Activated B cell treated with CpG ODN at 0.5 μM for 24 hours (primary cell): Measurements from ENCODE around the gene SH3D21. TPM values are rescaled to one million over a fixed set of nuclear protein-coding genes. Genes with fewer than 3 reads are reported as not detected.

Experiments used
- ATAC-seq: fragments of 200-7000 bp; cut with Tn5 transposase; one replicate; pipeline ENCODE4 v1.10.0; 2021; ENCODE audit warnings: low read depth, mild to moderate bottlenecking, moderate library complexity
- CTCF ChIA-PET: fragments of 350-600 bp; sonication (Branson Sonifier 250); formaldehyde crosslinking; loops from one replicate; lab custom pipeline; 2021; ENCODE audit warnings: antibody characterized with exemption; lab: Charles Lee
- POLR2A ChIA-PET: fragments of 350-600 bp; sonication (Branson Sonifier 250); formaldehyde crosslinking; loops from one replicate; lab custom pipeline; 2021; ENCODE audit warnings: antibody characterized with exemption; lab: Charles Lee
- DNase-seq: peaks from one replicate; pipeline ENCODE4 v3.0.0; 2022
- H3K27ac Mint-ChIP-seq: one replicate; pipeline ENCODE4 v1.8.0; 2020; ENCODE audit warnings: mixed read lengths
- H3K27me3 Mint-ChIP-seq: one replicate; pipeline ENCODE4 v1.8.0; 2021; ENCODE audit warnings: mixed read lengths
- H3K36me3 Mint-ChIP-seq: one replicate; pipeline ENCODE4 v1.8.0; 2021; ENCODE audit warnings: low read depth, mixed read lengths
- H3K4me1 Mint-ChIP-seq: one replicate; pipeline ENCODE4 v1.8.0; 2021; ENCODE audit warnings: mixed read lengths
- H3K4me3 Mint-ChIP-seq: one replicate; pipeline ENCODE4 v1.8.0; 2020; ENCODE audit warnings: mild to moderate bottlenecking, mixed read lengths
- H3K9me3 Mint-ChIP-seq: one replicate; pipeline ENCODE4 v1.8.0; 2020; ENCODE audit warnings: mixed read lengths
- CTCF ChIP-seq: fragments of 200-600 bp; IDR thresholded peaks from one replicate; pipeline ENCODE4 v1.8.0; 2022; ENCODE audit warnings: antibody characterized with exemption, mild to moderate bottlenecking
- intact Hi-C: fragments of 100-400 bp; cut with micrococcal nuclease; formaldehyde crosslinking; loops from one replicate; pipeline ENCODE4 v1.15.1; 2024
- total RNA-seq: library from RNA; stranded (reverse); gene quantifications from 2 replicates; pipeline ENCODE4 v1.2.3, GENCODE V29; 2022

Gene SH3D21
- total RNA-seq, 1 donor from 2014 or later, result 11.5 TPM

DNA sequence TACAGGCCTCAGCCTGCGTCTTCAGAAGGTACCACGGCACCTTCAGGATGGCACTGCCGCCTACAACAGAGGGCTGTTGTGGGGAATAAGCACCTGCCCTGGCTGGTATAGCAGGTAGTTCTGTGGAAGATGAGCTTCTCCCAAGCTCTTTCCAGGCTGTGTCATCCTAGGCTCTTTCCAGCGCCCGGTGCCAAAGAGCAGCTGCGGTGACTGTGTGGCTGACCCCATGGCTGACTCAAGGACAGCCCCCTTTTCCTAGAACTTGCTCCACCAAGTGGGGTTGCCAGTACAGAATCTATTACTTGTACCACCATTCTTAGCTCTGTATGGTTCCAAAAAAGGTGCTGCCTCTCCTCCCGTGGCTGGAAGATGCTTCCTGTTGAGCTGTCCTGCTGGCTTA lies 39.2 kb downstream of the SH3D21 start:
- ATAC-seq (no peak), DNase-seq (no peak)
- CTCF ChIA-PET, result interaction anchor here (1.2 to 1.3 kb wide), 2 partner anchors 21 to 81 kb away, joined by 3 read pairs; no protein-coding TSS in a partner anchor
- no peaks in the 10 kb centered on the region for H3K9me3 Mint-ChIP-seq
- H3K27me3 Mint-ChIP-seq, result no peaks in the 10 kb centered on the region
- POLR2A ChIA-PET, result no interaction called here
- H3K36me3 Mint-ChIP-seq, result peaks cover 72% of the 10 kb centered on the region
- no peak overlapping the region for H3K27ac Mint-ChIP-seq
- H3K4me1 Mint-ChIP-seq, result peaks cover 10% of the 10 kb centered on the region
- no peak for TF ChIP-seq CTCF
- no peak overlapping the region for H3K4me3 Mint-ChIP-seq
- intact Hi-C loops, result no loop called here

DNA sequence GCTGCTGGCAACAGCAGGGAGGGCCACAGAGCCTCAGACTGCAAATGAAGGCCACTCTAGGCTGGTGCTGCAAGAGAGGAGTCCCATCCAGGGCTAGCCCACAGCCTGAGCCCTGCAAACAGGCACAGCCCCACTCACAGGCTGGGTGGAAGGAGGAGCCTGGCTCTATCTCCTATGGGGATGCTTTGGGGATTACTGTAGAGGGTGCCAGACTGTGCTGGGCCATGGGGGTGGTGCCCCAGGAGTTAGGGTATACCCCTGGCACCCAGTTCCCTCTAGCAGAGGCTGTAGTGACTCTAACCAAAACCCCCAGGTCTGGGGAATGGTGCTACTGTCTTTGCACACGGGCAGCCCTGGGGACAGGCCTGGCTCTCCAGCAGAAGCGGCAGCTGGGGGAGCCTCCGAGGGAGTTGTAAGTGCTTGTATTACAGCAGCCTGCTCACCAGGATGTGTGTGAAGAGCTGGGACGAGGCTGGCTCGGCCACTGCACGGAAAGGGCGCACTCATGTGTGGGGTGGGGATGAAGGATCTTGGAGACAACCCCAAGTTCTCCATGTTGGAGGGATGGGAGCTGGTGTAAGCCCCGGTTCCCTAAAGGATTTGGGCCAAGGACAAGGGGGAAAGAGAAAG lies 40.7 kb downstream of the SH3D21 start:
- CTCF ChIA-PET, result interaction anchor here (1.3 kb wide), 1 partner anchor 22 kb away, joined by 5 read pairs; no protein-coding TSS in a partner anchor
- Mint-ChIP-seq H3K4me3 (no peak overlapping the region), H3K27me3 (no peaks in the 10 kb centered on the region), H3K4me1 (peaks cover 23% of the 10 kb centered on the region), H3K9me3 (no peaks in the 10 kb centered on the region), H3K36me3 (peaks cover 69% of the 10 kb centered on the region), H3K27ac (no peak overlapping the region)
- no peak for TF ChIP-seq CTCF
- ATAC-seq (no peak), DNase-seq (no peak)
- POLR2A ChIA-PET, result interaction anchor here (0.5 kb wide), 1 partner anchor 65 kb away, joined by 6 read pairs; no protein-coding TSS in a partner anchor
- intact Hi-C loops, result no loop called here

DNA sequence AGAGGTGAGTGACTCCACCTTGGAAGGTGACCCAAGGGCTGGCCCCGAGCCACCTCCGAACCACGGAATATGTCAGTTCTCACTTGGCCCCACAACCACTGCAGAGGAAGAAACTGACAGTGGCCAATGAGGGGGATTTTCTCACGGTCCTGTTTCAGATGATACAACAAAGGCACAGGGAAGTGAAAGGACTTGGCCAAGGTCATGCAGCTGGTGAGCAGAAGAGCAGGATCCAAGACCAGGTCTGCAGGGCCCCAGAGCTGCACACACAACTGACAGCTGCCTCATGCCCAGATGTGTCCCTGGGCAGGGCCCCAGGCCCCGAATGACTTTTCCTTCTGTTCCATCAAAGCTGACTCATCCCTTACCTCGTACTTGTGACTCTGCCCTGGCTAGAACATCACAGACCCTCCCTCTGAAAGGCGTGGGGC lies 43.1 kb downstream of the SH3D21 start:
- H3K4me3 Mint-ChIP-seq, result no peak overlapping the region
- POLR2A ChIA-PET, result interaction anchor here (0.6 to 2.1 kb wide), 2 partner anchors 101 to 1266 kb away, joined by 3 to 5 read pairs; partner anchors contain the start of gene OSCP1
- peaks cover 72% of the 10 kb centered on the region for H3K36me3 Mint-ChIP-seq
- peaks cover 29% of the 10 kb centered on the region for H3K4me1 Mint-ChIP-seq
- no peaks in the 10 kb centered on the region for H3K9me3 Mint-ChIP-seq
- no peak for DNase-seq
- ATAC-seq, result peak; percentile 47
- no peaks in the 10 kb centered on the region for H3K27me3 Mint-ChIP-seq
- intact Hi-C loops, result no loop called here
- TF ChIP-seq CTCF, result no peak
- H3K27ac Mint-ChIP-seq, result no peak overlapping the region
- CTCF ChIA-PET, result interaction anchor here (1.4 to 1.7 kb wide), 2 partner anchors 38 to 71 kb away, joined by 3 read pairs; no protein-coding TSS in a partner anchor

- POLR2A ChIA-PET, result interaction anchor here (0.9 to 2.1 kb wide), 3 partner anchors 10 to 101 kb away, joined by 3 to 7 read pairs (median 5); partner anchors contain the start of gene OSCP1
- intact Hi-C loops, result loop anchor here (1.0 to 2.0 kb wide), 2 partner anchors 19 to 71 kb away; no protein-coding TSS in a partner anchor
- CTCF ChIA-PET, result interaction anchor here (1.2 to 1.8 kb wide), 4 partner anchors 18 to 70 kb away, joined by 3 to 13 read pairs (median 4); no protein-coding TSS in a partner anchor
- H3K27ac Mint-ChIP-seq, result peak overlapping the region; percentile 66
- DNase-seq (no peak), ATAC-seq (no peak)
- H3K4me1 Mint-ChIP-seq, result peaks cover 29% of the 10 kb centered on the region
- H3K36me3 Mint-ChIP-seq, result peaks cover 72% of the 10 kb centered on the region
- no peaks in the 10 kb centered on the region for H3K9me3 Mint-ChIP-seq
- no peak for TF ChIP-seq CTCF
- no peak overlapping the region for H3K4me3 Mint-ChIP-seq
- H3K27me3 Mint-ChIP-seq, result no peaks in the 10 kb centered on the region
Measured at GRCh38 chr1:36349839-36350238, 43.7 kb downstream of the SH3D21 start.

- peaks cover 72% of the 10 kb centered on the region for H3K36me3 Mint-ChIP-seq
Measured at GRCh38 chr1:36350659-36351226, 44.6 kb downstream of the SH3D21 start.

More at GRCh38 chr1:36350659-36351226, 44.6 kb downstream of the SH3D21 start:
- no peaks in the 10 kb centered on the region for H3K27me3 Mint-ChIP-seq
- DNase-seq (peak; percentile 36), ATAC-seq (peak; percentile 90)
- peaks cover 29% of the 10 kb centered on the region for H3K4me1 Mint-ChIP-seq
- peak overlapping the region; percentile 66 for H3K27ac Mint-ChIP-seq
- POLR2A ChIA-PET, result interaction anchor here (0.6 to 2.1 kb wide), 7 partner anchors 9 to 100 kb away, joined by 3 to 9 read pairs (median 5); partner anchors contain the start of gene OSCP1
- no peak overlapping the region for H3K4me3 Mint-ChIP-seq
- TF ChIP-seq CTCF, result no peak
- H3K9me3 Mint-ChIP-seq, result no peaks in the 10 kb centered on the region
- intact Hi-C loops, result loop anchor here (1.0 to 2.0 kb wide), 2 partner anchors 19 to 70 kb away; no protein-coding TSS in a partner anchor
- CTCF ChIA-PET, result interaction anchor here (0.8 to 1.8 kb wide), 5 partner anchors 17 to 69 kb away, joined by 3 to 13 read pairs (median 4); no protein-coding TSS in a partner anchor
